ENCODE results near the gene MYCBPAP. TPM values are rescaled to one million over a fixed set of nuclear protein-coding genes. Genes with fewer than 3 reads are reported as not detected.

MYCBPAP gene
- total and polyA plus RNA-seq, 2 donors (not counting 1 experiment from before 2014, with no cell fraction given) = 0.16 to 3.0 TPM

DNA sequence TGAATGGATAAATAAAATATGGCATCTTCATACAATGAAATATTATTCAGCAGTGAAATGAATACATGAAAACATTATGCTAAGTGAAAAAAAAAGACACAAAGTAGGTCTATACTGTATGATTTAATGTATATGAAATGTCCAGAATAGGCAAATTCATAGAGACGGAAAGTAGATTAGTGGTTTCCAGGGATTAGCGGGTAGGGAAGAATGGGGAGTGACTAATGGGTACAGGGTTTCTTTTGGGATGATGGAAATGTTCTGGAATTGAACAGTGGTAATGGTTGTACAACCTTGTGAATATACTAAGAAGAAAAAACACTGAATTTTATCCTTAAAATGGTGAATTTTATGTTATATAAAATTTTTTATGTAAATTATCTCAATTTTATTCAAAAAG is 8.5 kb upstream of the MYCBPAP start:
- H3K36me3 ChIP-seq (ENCODE audit: control insufficient read depth, insufficient read depth, low read length) = no peaks in the 10 kb centered on the region
- TF ChIP-seq, protein P1, sequence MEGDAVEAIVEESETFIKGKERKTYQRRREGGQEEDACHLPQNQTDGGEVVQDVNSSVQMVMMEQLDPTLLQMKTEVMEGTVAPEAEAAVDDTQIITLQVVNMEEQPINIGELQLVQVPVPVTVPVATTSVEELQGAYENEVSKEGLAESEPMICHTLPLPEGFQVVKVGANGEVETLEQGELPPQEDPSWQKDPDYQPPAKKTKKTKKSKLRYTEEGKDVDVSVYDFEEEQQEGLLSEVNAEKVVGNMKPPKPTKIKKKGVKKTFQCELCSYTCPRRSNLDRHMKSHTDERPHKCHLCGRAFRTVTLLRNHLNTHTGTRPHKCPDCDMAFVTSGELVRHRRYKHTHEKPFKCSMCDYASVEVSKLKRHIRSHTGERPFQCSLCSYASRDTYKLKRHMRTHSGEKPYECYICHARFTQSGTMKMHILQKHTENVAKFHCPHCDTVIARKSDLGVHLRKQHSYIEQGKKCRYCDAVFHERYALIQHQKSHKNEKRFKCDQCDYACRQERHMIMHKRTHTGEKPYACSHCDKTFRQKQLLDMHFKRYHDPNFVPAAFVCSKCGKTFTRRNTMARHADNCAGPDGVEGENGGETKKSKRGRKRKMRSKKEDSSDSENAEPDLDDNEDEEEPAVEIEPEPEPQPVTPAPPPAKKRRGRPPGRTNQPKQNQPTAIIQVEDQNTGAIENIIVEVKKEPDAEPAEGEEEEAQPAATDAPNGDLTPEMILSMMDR (conservative IDR thresholded peaks at IDR 0.05 in 1 of 2, IDR thresholded peaks at IDR 0.05 in 1 of 2; ENCODE audit: low read depth in 1 of 2, low read length in 2 of 2) = no peak
- no peak for TF ChIP-seq EZH2 (IDR thresholded peaks at IDR 0.05; ENCODE audit: low read length, missing control alignments)

DNA sequence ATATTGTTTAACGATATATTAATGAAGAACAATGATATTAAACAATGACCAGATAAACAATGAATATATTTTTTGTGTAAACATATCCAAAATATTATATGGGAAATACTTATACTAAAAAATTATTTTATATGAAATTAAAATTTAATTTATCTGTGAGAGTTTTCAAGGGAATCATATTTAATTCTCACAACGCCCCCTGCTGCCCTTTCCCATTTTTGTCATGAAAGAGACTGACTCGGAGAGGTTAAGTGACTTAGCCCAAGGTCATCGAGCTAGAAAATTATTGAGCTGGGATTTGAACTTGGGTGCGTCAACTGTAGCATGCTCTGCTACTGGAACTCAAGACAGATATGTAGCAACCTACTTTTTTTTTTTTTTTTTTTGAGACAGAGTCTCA is 7.2 kb upstream of the MYCBPAP start:
- no peak overlapping the region for H3K9ac ChIP-seq (ENCODE audit: insufficient read depth, low read length)
- no peaks in the 10 kb centered on the region for H3K9me3 ChIP-seq (ENCODE audit: control insufficient read depth, insufficient read depth, low read depth, low read length)
- no peaks in the 10 kb centered on the region for H4K20me1 ChIP-seq (ENCODE audit: control insufficient read depth, extremely low read depth, insufficient read depth, low read length)
- H2AFZ ChIP-seq (ENCODE audit: low read length) = no peak overlapping the region
- no peak overlapping the region for H3K27ac ChIP-seq (ENCODE audit: insufficient read depth, low read length)
- H3K4me2 ChIP-seq (ENCODE audit: extremely low read depth, insufficient read depth, low read length) = no peak overlapping the region
- no peaks in the 10 kb centered on the region for H3K4me1 ChIP-seq (ENCODE audit: control insufficient read depth, extremely low read depth, insufficient read depth, low read length)
- DNase-seq (ENCODE audit: low read depth in 2 of 2) = peak in 1 of 2 donors; percentile 47
- no peak overlapping the region for H3K4me3 ChIP-seq (replicated peaks in 1 of 4; ENCODE audit: control extremely low read depth in 1 of 4, insufficient read depth in 1 of 4, low read depth in 3 of 4, low read length in 4 of 4)
- H3K79me2 ChIP-seq (ENCODE audit: control insufficient read depth, insufficient read depth, low read length) = no peaks in the 10 kb centered on the region
- H3K36me3 ChIP-seq (ENCODE audit: control insufficient read depth, insufficient read depth, low read length) = no peaks in the 10 kb centered on the region
- H3K27me3 ChIP-seq (ENCODE audit: control insufficient read depth, insufficient read depth, low read length) = no peaks in the 10 kb centered on the region
- TF ChIP-seq EZH2 (IDR thresholded peaks at IDR 0.05; ENCODE audit: low read length, missing control alignments) = no peak
- TF ChIP-seq, protein P1 (conservative IDR thresholded peaks at IDR 0.05 in 1 of 2, IDR thresholded peaks at IDR 0.05 in 1 of 2; ENCODE audit: low read depth in 1 of 2, low read length in 2 of 2) = peak; percentile 32 to 46

More for the DNA sequence above, 8.5 kb upstream of the MYCBPAP start:
- no peak overlapping the region for H3K9ac ChIP-seq (ENCODE audit: insufficient read depth, low read length)
- DNase-seq (ENCODE audit: low read depth in 2 of 2) = no peak
- H3K4me3 ChIP-seq (replicated peaks in 1 of 4; ENCODE audit: control extremely low read depth in 1 of 4, insufficient read depth in 1 of 4, low read depth in 3 of 4, low read length in 4 of 4) = no peak overlapping the region
- H3K79me2 ChIP-seq (ENCODE audit: control insufficient read depth, insufficient read depth, low read length) = no peaks in the 10 kb centered on the region
- no peak overlapping the region for H3K27ac ChIP-seq (ENCODE audit: insufficient read depth, low read length)
- no peaks in the 10 kb centered on the region for H3K9me3 ChIP-seq (ENCODE audit: control insufficient read depth, insufficient read depth, low read depth, low read length)
- H3K4me1 ChIP-seq (ENCODE audit: control insufficient read depth, extremely low read depth, insufficient read depth, low read length) = no peaks in the 10 kb centered on the region
- H4K20me1 ChIP-seq (ENCODE audit: control insufficient read depth, extremely low read depth, insufficient read depth, low read length) = no peaks in the 10 kb centered on the region
- H3K4me2 ChIP-seq (ENCODE audit: extremely low read depth, insufficient read depth, low read length) = no peak overlapping the region
- H3K27me3 ChIP-seq (ENCODE audit: control insufficient read depth, insufficient read depth, low read length) = no peaks in the 10 kb centered on the region
- H2AFZ ChIP-seq (ENCODE audit: low read length) = no peak overlapping the region

- TF ChIP-seq EZH2 (IDR thresholded peaks at IDR 0.05; ENCODE audit: low read length, missing control alignments) = no peak
- TF ChIP-seq, protein P1 (conservative IDR thresholded peaks at IDR 0.05 in 1 of 2, IDR thresholded peaks at IDR 0.05 in 1 of 2; ENCODE audit: low read depth in 1 of 2, low read length in 2 of 2) = no peak
- Histone ChIP-seq H3K9me3 (ENCODE audit: control insufficient read depth, insufficient read depth, low read depth, low read length) (no peaks in the 10 kb centered on the region), H3K4me1 (ENCODE audit: control insufficient read depth, extremely low read depth, insufficient read depth, low read length) (no peaks in the 10 kb centered on the region), H3K36me3 (ENCODE audit: control insufficient read depth, insufficient read depth, low read length) (no peaks in the 10 kb centered on the region), H3K4me2 (ENCODE audit: extremely low read depth, insufficient read depth, low read length) (no peak overlapping the region), H3K27ac (ENCODE audit: insufficient read depth, low read length) (no peak overlapping the region), H2AFZ (ENCODE audit: low read length) (no peak overlapping the region), H3K9ac (ENCODE audit: insufficient read depth, low read length) (no peak overlapping the region), H3K27me3 (ENCODE audit: control insufficient read depth, insufficient read depth, low read length) (no peaks in the 10 kb centered on the region), H4K20me1 (ENCODE audit: control insufficient read depth, extremely low read depth, insufficient read depth, low read length) (no peaks in the 10 kb centered on the region), H3K79me2 (ENCODE audit: control insufficient read depth, insufficient read depth, low read length) (no peaks in the 10 kb centered on the region), H3K4me3 (replicated peaks in 1 of 4; ENCODE audit: control extremely low read depth in 1 of 4, insufficient read depth in 1 of 4, low read depth in 3 of 4, low read length in 4 of 4) (no peak overlapping the region)
- DNase-seq (ENCODE audit: low read depth in 2 of 2) = no peak
Observed at GRCh38 chr17:50502301-50502990, 5.8 kb upstream of the MYCBPAP start.
